GM12878 (cell line): Measurements from ENCODE around the gene AGFG1. TPM values are rescaled to one million over a fixed set of nuclear protein-coding genes. Genes with fewer than 3 reads are reported as not detected.

Experiments used
- ATAC-seq: fragments of 200-7000 bp; cut with Tn5 transposase; 3 replicates; pipeline ENCODE4 v1.9.1; 2020; ENCODE audit warnings: mild to moderate bottlenecking, moderate library complexity
- BruUV-seq: library from RNA; stranded (reverse); fragments of 400-500 nt; replicated peaks from 2 replicates; lab custom pipeline; 2021; lab: Mats Ljungman, UMichigan
- CTCF ChIA-PET: fragments of 300-600 bp; sonication (Branson Sonifier 250); formaldehyde crosslinking; extraction: SDS; loops from one replicate; lab custom pipeline; 2021; ENCODE audit warnings: inconsistent platforms; lab: Yijun Ruan, JAX
- POLR2A ChIA-PET: fragments of 350-600 bp; formaldehyde crosslinking; extraction: SDS; loops from one replicate; lab custom pipeline; 2021; ENCODE audit warnings: inconsistent platforms; lab: Charles Lee
- RAD21 ChIA-PET: fragments of 300-600 bp; sonication (Branson Sonifier 250); formaldehyde crosslinking; loops from one replicate; lab custom pipeline; 2023; ENCODE audit warnings: antibody characterized with exemption; ENCODE audit not compliant: unreplicated experiment; lab: Charles Lee
- SMC1A ChIA-PET: fragments of 300-600 bp; sonication (Branson Sonifier 250); formaldehyde crosslinking; loops from one replicate; lab custom pipeline; 2023; ENCODE audit not compliant: unreplicated experiment, uncharacterized antibody; lab: Charles Lee
- DNase-seq: peaks from one replicate; pipeline ENCODE4 v3.0.0-alpha.2; 2011; ENCODE audit warnings: low read depth, low spot score
- FAIRE-seq: peaks from 3 replicates; lab custom pipeline; 2011; peaks lifted over from hg19 to GRCh38; lab: Jason Lieb, UNC
- H2AFZ ChIP-seq: 2 replicates; pipeline ENCODE4 v1.6.0; 2011; ENCODE audit warnings: low read depth, low read length, control low read depth; ENCODE audit not compliant: control insufficient read depth
- H3K27ac ChIP-seq: 2 replicates; pipeline ENCODE4 v1.5.1; 2011; ENCODE audit warnings: control low read depth; ENCODE audit not compliant: control insufficient read depth, insufficient read depth
- H3K27me3 ChIP-seq, 2 experiments: replicated peaks in 1 of 2; 2 replicates each; pipeline versions ENCODE4 v1.6.0 to v1.6.1; 2011; ENCODE audit warnings: low read length in 1 of 2; ENCODE audit not compliant: control insufficient read depth in 2 of 2, insufficient read depth in 2 of 2
- H3K36me3 ChIP-seq, 2 experiments: 2 replicates each; pipeline ENCODE4 v1.5.1; 2011; ENCODE audit warnings: low read length in 1 of 2; ENCODE audit not compliant: control insufficient read depth in 2 of 2, insufficient read depth in 2 of 2
- H3K4me1 ChIP-seq: 2 replicates; pipeline ENCODE4 v1.6.1; 2011; ENCODE audit warnings: mild to moderate bottlenecking, low read length, moderate library complexity, mixed read lengths; ENCODE audit not compliant: control insufficient read depth, insufficient read depth
- H3K4me2 ChIP-seq: 2 replicates; pipeline ENCODE4 v1.6.0; 2011; ENCODE audit warnings: control low read depth; ENCODE audit not compliant: control insufficient read depth, insufficient read depth
- H3K4me3 ChIP-seq: fragments of 200-600 bp; sonication (generic); 2 replicates; pipeline ENCODE4 v1.5.1; 2016
- H3K79me2 ChIP-seq: 2 replicates; pipeline ENCODE4 v1.6.0; 2011; ENCODE audit warnings: low read length; ENCODE audit not compliant: control insufficient read depth, insufficient read depth
- H3K9ac ChIP-seq: 2 replicates; pipeline ENCODE4 v1.8.0; 2011; ENCODE audit warnings: low read length, control low read depth, mixed read lengths; ENCODE audit not compliant: control insufficient read depth, insufficient read depth
- H3K9me3 ChIP-seq: replicated peaks from 3 replicates; pipeline ENCODE4 v1.5.1; 2011; ENCODE audit warnings: mild to moderate bottlenecking, low read length; ENCODE audit not compliant: control insufficient read depth, insufficient read depth
- H4K20me1 ChIP-seq: 2 replicates; pipeline ENCODE4 v1.6.0; 2011; ENCODE audit not compliant: control insufficient read depth, insufficient read depth
- ATF7 ChIP-seq: fragments of 450-650 bp; IDR thresholded peaks from 2 replicates; pipeline ENCODE4 v1.6.1; 2016; ENCODE audit warnings: low read depth, mild to moderate bottlenecking
- BACH1 ChIP-seq: fragments of 450-650 bp; IDR thresholded peaks from 2 replicates; pipeline ENCODE4 v1.6.1; 2017; ENCODE audit warnings: mild to moderate bottlenecking, borderline replicate concordance
- BRCA1 ChIP-seq: IDR thresholded peaks from 2 replicates; pipeline ENCODE4 v1.6.1; 2011; ENCODE audit warnings: low read depth, low read length, improper control_type of control experiment
- CHD1 ChIP-seq: IDR thresholded peaks from 2 replicates; pipeline ENCODE4 v1.6.1; 2012; ENCODE audit warnings: low read depth, low read length, improper control_type of control experiment
- FOXK2 ChIP-seq: fragments of 450-650 bp; IDR thresholded peaks from 2 replicates; pipeline ENCODE4 v1.6.1; 2017; ENCODE audit warnings: mild to moderate bottlenecking, moderate library complexity
- RAD21 ChIP-seq: IDR thresholded peaks from 2 replicates; pipeline ENCODE4 v1.6.1; 2011; ENCODE audit warnings: mild to moderate bottlenecking, low read depth, low read length, moderate library complexity; ENCODE audit not compliant: insufficient read depth
- RELA ChIP-seq: fragments of 450-650 bp; IDR thresholded peaks from 2 replicates; pipeline ENCODE4 v1.8.0; 2014; ENCODE audit warnings: borderline replicate concordance; ENCODE audit not compliant: partially characterized antibody
- ZNF592 ChIP-seq: fragments of 450-650 bp; IDR thresholded peaks from 2 replicates; pipeline ENCODE4 v1.6.1; 2017; ENCODE audit warnings: mild to moderate bottlenecking, moderate library complexity
- WGBS: methylation state at CpG from one replicate; pipeline ENCODE4 v1.1.6; 2016; ENCODE audit warnings: low lambda C conversion rate; ENCODE audit not compliant: insufficient replicate concordance, insufficient coverage; ENCODE audit errors: missing lambda C conversion rate; 5-methylcytosine and 5-hydroxymethylcytosine counted together
- in situ Hi-C: fragments of 300-500 bp; cut with MboI; formaldehyde crosslinking; loops from 9 replicates; pipeline ENCODE4 v1.14.3; 2018; ENCODE audit warnings: mixed read lengths
- intact Hi-C: fragments of 100-400 bp; cut with micrococcal nuclease; formaldehyde crosslinking; loops from one replicate; pipeline ENCODE4 v1.14.2; 2022; ENCODE audit not compliant: unreplicated experiment
- polyA plus RNA-seq, 11 experiments: library from polyadenylated mRNA; depleted of rRNA in 4 of 11; unstranded in 6 of 11; stranded (reverse) in 5 of 11; fragments of >200 nt; fragmentation: Nextera tagmentation in 4 of 11; fragmentation: Illumina TruSeq in 1 of 11; extraction: Ambion mirVana in 4 of 11; extraction: Trizol in 1 of 11; gene quantifications; 1 replicate in 1 of 11; 2 replicates in 10 of 11; pipeline versions ENCODE4 v1.2.1 to v1.2.3, GENCODE V29; 2011 to 2016; ENCODE audit warnings: inconsistent platforms in 2 of 11, missing spikeins in 2 of 11, low read depth in 1 of 11
- total RNA-seq, 4 experiments: library from RNA; depleted of rRNA in 3 of 4; stranded (reverse); fragments of >200 nt in 3 of 4; fragmentation: Illumina TruSeq in 1 of 4; extraction: Trizol in 1 of 4; gene quantifications; 2 replicates each; pipeline versions ENCODE4 v1.2.1 to v1.2.3, GENCODE V29; 2013 to 2021
- TF ChIP-seq, protein P1 (sequence below): fragments of 450-650 bp; IDR thresholded peaks from 2 replicates; pipeline ENCODE4 v1.6.1; 2017; ENCODE audit warnings: mild to moderate bottlenecking, low read depth, inconsistent platforms; ENCODE audit not compliant: poor library complexity, severe bottlenecking

Gene AGFG1
- total and polyA plus RNA-seq, 10 of the 15 experiments (the other 5 are each of a cell fraction or from before 2014, with no cell fraction given): 7.3 to 243 (median 81.7) TPM

GRCh38 chr2:227577555-227577954 lies 105.6 kb downstream of the AGFG1 start:
- ChIA-PET POLR2A (interaction anchor here (0.5 kb wide), 1 partner anchor 101 kb away, joined by 3 read pairs; no protein-coding TSS in a partner anchor), CTCF (interaction anchor here (1.0 to 2.2 kb wide), 5 partner anchors 32 to 188 kb away, joined by 3 to 11 read pairs (median 4); no protein-coding TSS in a partner anchor), RAD21 (interaction anchor here (1.2 kb wide), 1 partner anchor 100 kb away, joined by 3 read pairs; no protein-coding TSS in a partner anchor), SMC1A (interaction anchor here (1.6 to 1.9 kb wide), 3 partner anchors 103 to 172 kb away, joined by 6 to 8 read pairs (median 7); no protein-coding TSS in a partner anchor)
- Histone ChIP-seq H3K27me3 (no peaks in the 10 kb centered on the region), H3K4me1 (no peaks in the 10 kb centered on the region), H3K36me3 (no peaks in the 10 kb centered on the region), H3K4me2 (no peak overlapping the region), H3K27ac (no peak overlapping the region), H3K79me2 (no peaks in the 10 kb centered on the region), H3K4me3 (no peak overlapping the region), H2AFZ (no peak overlapping the region), H4K20me1 (no peaks in the 10 kb centered on the region), H3K9ac (no peak overlapping the region), H3K9me3 (peaks cover 3% of the 10 kb centered on the region; the same call in 2 of the 3 replicates)
- in situ Hi-C loops: no loop called here
- intact Hi-C loops: no loop called here
- ATAC-seq: no peak
- TF ChIP-seq CHD1: no peak
- no peak for FAIRE-seq
- DNase-seq: no peak
- no TSS peak for BruUV-seq
- WGBS: 3% methylated on average over 2 of the region's 2 CpGs

- Histone ChIP-seq H3K79me2 (no peaks in the 10 kb centered on the region), H3K4me2 (no peak overlapping the region), H3K27me3 (no peaks in the 10 kb centered on the region), H3K4me3 (no peak overlapping the region), H3K9ac (no peak overlapping the region), H3K9me3 (peaks cover 5% of the 10 kb centered on the region; the same call in 2 of the 3 replicates), H4K20me1 (no peaks in the 10 kb centered on the region), H3K4me1 (no peaks in the 10 kb centered on the region), H3K27ac (no peak overlapping the region), H3K36me3 (no peaks in the 10 kb centered on the region), H2AFZ (no peak overlapping the region)
- CTCF ChIA-PET: interaction anchor here (0.9 to 2.2 kb wide), 11 partner anchors 11 to 334 kb away, joined by 3 to 11 read pairs (median 4); no protein-coding TSS in a partner anchor
- SMC1A ChIA-PET: interaction anchor here (0.7 to 1.9 kb wide), 7 partner anchors 10 to 181 kb away, joined by 3 to 8 read pairs (median 3); no protein-coding TSS in a partner anchor
- POLR2A ChIA-PET: no interaction called here
- RAD21 ChIA-PET: interaction anchor here (0.9 to 1.3 kb wide), 5 partner anchors 99 to 187 kb away, joined by 3 to 4 read pairs (median 3); no protein-coding TSS in a partner anchor
- DNase-seq (no peak), FAIRE-seq (no peak), ATAC-seq (peak; percentile 50)
- in situ Hi-C loops: no loop called here
- intact Hi-C loops: no loop called here
- no TSS peak for BruUV-seq
- 13% methylated on average over 2 of the region's 2 CpGs for WGBS
- TF ChIP-seq, protein P1, sequence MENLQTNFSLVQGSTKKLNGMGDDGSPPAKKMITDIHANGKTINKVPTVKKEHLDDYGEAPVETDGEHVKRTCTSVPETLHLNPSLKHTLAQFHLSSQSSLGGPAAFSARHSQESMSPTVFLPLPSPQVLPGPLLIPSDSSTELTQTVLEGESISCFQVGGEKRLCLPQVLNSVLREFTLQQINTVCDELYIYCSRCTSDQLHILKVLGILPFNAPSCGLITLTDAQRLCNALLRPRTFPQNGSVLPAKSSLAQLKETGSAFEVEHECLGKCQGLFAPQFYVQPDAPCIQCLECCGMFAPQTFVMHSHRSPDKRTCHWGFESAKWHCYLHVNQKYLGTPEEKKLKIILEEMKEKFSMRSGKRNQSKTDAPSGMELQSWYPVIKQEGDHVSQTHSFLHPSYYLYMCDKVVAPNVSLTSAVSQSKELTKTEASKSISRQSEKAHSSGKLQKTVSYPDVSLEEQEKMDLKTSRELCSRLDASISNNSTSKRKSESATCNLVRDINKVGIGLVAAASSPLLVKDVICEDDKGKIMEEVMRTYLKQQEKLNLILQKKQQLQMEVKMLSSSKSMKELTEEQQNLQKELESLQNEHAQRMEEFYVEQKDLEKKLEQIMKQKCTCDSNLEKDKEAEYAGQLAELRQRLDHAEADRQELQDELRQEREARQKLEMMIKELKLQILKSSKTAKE: no peak
- TF ChIP-seq RELA: no peak
- peak; percentile 24 for TF ChIP-seq RAD21
- no peak for TF ChIP-seq ATF7
- no peak for TF ChIP-seq BRCA1
- TF ChIP-seq ZNF592: no peak
- no peak for TF ChIP-seq FOXK2
- TF ChIP-seq BACH1: no peak
Observed at GRCh38 chr2:227578642-227579041, 106.7 kb downstream of the AGFG1 start.
